K562 (cell line): Measurements from ENCODE around the gene WDR45.

ENCODE experiments used
- ZNF263 ChIP-seq: sonication (generic); formaldehyde crosslinking; IDR thresholded peaks from 2 replicates; pipeline ENCODE4 v1.8.0; 2022; ENCODE audit warnings: mild to moderate bottlenecking, missing genetic modification reagents, borderline replicate concordance
- TF ChIP-seq, protein P1 (sequence below), 3 experiments: IDR thresholded peaks in 2 of 3; conservative IDR thresholded peaks in 1 of 3; 2 replicates each; pipeline ENCODE4 v1.5.1; 2011 to 2012; ENCODE audit warnings: low read length in 3 of 3, mild to moderate bottlenecking in 3 of 3, control low read depth in 2 of 3, improper control_type of control experiment in 1 of 3, inconsistent platforms in 1 of 3, low read depth in 1 of 3, mixed read lengths in 1 of 3, moderate library complexity in 1 of 3; ENCODE audit not compliant: insufficient read depth in 2 of 3

DNA sequence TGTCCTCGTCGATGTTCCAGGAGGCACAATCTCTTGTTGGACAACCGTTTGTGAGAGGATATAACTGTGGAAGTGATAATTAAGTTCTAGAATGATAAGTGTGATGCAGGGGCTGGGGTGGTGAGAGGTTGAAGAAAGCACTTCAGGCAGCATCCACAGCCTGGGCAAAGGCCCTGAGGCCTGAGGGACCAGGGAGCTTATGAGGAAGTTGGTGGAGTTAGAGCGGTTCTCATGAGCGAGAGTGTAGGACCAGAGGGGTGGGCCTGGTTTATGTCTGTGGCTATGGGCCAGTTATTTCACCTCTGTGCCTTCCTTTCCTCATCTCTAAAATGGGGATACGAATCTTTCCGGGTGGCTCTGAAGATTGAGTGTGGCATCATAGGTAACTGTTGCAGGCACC lies 18.2 kb downstream of the WDR45 start:
- no peak for TF ChIP-seq ZNF263 (CRISPR knock-in tag)
- TF ChIP-seq, protein P1, sequence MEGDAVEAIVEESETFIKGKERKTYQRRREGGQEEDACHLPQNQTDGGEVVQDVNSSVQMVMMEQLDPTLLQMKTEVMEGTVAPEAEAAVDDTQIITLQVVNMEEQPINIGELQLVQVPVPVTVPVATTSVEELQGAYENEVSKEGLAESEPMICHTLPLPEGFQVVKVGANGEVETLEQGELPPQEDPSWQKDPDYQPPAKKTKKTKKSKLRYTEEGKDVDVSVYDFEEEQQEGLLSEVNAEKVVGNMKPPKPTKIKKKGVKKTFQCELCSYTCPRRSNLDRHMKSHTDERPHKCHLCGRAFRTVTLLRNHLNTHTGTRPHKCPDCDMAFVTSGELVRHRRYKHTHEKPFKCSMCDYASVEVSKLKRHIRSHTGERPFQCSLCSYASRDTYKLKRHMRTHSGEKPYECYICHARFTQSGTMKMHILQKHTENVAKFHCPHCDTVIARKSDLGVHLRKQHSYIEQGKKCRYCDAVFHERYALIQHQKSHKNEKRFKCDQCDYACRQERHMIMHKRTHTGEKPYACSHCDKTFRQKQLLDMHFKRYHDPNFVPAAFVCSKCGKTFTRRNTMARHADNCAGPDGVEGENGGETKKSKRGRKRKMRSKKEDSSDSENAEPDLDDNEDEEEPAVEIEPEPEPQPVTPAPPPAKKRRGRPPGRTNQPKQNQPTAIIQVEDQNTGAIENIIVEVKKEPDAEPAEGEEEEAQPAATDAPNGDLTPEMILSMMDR (IDR thresholded peaks at IDR 0.05 in 2 of 3, conservative IDR thresholded peaks at IDR 0.05 in 1 of 3; ENCODE audit: insufficient read depth in 2 of 3, low read depth in 1 of 3, low read length in 3 of 3): no peak
